Stimulated activated CD8-positive, alpha-beta memory T cell treated with anti-CD3 and anti-CD28 coated beads, Interleukin-4, amount 100 ng/mL, for 4 hours (primary cell): ENCODE data around the gene WDR35.
"Not testable (repeated sequence)": the region's sequence is repeated elsewhere in the genome, so short reads cannot be mapped to it uniquely, and the experiment has no call there.

ENCODE experiments used
- DNase-seq, 2 donors: peaks; one replicate each; pipeline ENCODE4 v3.0.0-alpha.2; 2020; ENCODE audit warnings: low read depth in 2 of 2, low spot score in 1 of 2

Gene WDR35

DNA sequence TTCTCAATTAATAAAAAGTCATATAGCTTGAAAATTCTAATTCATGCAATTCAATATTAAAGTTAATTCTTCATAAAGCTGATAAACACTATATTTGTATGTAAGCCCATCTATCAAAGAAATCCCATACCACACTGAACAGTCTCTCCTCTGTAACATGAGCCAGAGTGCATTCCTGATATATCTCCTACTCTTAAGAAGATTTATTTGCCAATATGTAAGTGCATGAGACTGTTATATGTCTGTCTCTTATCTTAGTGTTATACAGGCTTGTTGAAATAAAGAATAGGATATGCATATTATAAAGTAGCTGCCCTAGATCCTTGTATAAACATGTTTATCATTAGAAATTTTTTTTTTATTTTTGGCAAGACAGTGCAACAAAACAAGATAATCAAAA is 47.7 kb downstream of the WDR35 start:
- DNase-seq: no peak

DNA sequence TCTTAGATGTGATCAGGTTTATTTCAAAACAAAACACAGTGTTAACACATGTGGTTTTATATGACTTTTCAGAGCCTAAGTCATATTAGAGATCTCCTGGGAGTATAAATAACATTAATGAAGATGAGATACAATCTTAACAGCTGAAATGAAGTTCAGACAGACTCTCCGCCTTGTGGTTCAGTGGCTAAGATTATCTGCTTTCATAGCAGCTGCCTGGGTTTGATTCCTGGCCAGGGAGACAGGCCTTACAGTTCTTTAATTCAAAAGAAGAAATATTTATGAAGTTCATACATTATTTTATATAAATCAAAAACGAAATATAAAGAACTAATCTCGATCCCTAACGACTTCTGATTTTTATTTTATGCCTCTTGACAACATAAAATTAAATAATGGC is 52.9 kb downstream of the WDR35 start:
- DNase-seq: no peak

DNA sequence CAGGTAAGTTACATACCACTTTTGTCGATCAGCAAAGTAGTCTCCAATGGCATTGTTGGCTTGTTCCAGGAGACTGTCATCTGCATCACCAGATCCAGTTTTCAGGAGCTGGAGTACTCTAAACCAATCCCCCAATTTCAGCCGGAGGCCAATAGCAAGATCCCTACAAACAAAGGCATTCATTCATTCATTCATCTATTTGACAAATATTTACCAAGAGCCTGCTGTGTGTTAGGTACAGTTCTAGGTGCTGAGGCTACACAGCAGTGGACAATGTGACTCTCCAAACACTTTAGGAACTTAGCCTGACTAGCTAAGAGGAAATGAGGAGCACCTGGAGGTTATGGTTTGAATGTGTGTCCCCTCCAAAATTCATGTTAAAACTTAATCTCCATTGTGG is 53.7 kb downstream of the WDR35 start:
- DNase-seq: no peak

DNA sequence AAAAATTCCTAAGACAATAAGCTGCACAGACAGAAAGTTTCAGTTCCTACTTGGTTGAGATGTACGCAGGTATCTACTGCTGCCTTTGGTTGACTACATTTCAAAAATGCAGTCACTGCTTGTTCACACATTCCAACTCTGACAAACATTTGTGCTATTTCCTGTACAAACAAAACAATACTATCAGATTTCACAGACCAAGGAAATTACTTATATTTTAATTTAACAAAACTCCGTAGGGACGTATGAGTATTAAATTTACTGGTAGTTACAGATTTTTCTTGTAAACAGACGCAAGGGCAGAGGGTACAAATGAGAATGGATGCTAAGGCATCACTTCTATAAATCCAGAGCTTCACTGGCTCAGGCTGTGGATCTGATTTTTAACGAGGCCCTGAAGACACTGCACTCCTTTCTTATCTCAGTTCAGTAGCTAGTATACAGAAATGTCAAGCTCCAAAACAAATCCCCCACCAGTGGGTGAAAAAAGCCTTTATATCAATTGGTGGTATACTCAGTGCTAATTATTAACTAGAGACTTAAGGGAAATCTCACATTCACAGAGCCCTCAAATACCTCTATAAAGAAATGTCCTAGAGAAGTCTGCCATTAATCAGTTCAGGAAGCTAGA is 56.4 kb downstream of the WDR35 start:
- no peak for DNase-seq

DNA sequence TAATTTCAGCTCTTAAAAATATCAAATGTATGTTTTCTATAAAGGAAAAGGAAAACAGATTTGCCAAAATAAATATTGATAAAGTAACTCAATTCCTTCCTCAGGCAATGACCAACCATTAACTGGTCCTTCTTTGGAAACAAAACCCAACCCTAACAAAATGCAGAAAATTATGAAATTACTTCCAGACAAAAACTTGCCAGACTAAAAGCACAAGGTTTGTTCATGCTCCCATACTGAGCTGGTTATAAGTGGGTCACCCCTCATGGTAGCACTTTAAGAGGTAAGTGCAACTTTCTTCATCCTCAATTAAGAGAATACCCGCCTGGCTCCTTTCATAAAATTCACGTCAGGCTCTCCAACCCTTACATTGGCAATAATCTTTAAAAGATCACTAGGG is 57.0 kb downstream of the WDR35 start:
- no peak for DNase-seq

DNA sequence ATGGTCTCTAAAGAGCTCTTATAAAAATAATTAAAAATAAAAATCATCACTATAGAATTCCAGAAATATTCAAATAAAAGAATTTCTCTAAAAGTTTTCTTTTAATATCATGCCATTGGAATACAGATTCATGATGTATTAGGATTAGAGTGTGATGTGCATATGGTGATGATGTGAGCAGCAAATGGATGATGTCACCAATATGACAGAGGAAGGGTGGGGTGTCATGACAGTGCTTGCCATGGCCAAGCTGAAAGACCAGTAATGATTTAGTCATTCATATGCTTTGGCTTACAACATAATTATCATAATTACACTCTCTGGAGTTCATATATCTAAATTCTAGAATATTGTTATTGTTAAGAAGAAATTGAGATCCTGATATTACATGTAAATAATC is 60.7 kb downstream of the WDR35 start:
- no peak for DNase-seq

DNA sequence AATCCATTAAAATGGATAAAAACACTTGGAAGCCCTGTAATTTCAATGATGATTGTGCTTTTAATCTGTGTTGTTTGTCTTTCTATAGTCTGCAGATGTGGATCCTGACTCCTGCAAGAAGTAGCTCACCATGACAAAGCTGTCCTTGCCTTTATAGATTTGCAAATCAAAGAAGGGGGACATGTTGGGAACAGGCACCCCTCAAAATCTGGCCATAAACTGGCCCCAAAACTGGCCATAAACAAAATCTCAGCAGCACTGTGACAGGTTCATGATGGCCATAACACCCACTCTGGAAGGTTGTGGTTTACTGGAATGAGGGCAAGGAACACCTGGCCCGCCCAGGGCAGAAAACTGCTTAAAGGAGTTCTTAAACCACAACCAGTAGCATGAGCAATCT is 62.1 kb downstream of the WDR35 start:
- not testable (repeated sequence) for DNase-seq

DNA sequence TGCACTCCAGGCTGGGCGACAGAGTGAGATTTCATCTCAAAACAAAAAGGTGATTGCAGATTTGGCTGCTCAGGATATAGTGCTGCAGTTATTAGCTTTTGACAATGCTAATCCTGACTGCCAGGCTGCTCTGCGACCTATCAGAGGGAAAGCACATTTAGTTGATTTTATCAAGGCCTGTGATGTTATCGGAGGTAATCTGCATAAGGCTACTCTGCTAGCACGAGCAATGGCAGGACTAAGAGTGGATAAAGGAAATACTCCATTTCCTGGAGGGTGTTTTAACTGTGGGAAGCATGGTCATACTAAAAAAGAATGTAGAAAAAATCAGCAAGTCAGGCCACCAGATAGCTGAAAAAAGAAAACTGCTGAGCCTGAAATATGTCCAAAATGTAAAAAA is 65.4 kb downstream of the WDR35 start:
- DNase-seq: not testable (repeated sequence)

DNA sequence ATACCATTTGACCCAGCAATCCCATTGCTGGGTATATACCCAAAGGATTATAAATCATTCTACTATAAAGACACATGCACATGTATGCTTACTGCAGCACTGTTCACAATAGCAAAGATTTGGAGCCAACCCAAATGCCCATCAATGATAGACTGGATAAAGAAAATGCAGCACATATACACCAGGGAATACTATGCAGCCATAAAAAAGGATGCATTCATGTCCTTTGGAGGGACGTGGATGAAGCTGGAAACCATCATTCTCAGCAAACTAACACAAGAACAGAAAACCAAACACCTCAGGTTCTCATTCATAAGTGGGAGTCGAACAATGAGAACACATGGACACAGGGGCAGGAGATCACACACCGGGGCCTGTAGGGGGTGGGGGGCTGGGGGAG is 67.7 kb downstream of the WDR35 start:
- not testable (repeated sequence) for DNase-seq

DNA sequence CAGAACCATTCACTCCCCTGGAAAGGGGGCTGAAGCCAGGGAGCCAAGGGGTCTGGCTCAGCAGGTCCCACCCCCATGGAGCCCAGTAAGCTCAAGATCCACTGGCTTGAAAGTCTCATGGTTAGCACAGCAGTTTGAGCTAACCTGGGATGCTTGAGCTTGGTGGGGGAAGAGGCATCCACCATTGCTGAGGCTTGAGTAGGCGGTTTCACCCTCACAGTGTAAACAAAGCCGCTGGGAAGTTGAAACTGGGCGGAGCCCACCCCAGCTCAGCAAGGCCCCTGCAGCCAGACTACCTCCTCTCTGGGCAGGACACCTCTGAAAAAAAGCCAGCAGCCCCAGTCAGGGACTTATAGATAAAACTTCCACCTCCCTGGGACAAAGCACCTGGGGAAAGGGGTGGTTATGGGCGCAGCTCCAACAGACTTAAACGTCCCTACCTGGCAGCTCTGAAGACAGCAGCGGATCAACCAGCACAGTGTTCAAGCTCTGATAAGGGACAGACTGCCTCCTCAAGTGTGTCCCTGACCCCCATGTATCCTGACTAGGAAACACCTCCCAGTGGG is 73.4 kb downstream of the WDR35 start:
- no peak for DNase-seq

DNA sequence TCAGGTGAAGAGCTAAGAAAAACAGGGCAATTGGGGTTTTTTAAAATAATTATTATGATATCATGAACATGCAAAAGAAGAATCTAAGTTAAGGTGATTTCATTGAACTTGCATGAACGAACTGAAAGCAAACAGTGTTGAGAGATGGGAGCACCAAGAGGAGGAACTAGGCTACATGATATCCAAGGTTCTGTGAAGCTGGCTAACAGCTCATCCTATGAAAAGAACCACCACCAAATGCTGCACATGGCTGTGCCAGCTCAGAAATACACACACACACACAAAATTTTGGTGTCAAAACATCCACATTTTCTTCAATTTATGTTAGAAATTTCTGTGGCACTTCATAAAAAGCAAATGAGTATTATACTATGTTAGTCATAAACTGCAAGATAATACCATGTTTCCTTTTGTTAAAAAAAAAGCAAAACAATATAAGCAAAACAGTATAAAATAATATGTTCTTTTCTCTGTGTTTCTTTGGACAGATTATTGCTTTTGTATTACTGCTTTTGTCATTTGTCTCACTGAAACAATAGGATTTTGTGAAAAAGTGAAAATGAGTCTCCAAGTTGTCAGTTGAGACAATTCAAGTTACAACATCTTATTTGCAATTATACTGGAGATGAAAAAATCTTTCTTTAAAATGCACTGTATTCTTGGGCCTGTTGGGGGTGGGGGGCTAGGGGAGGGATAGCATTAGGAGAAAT is 75.5 kb downstream of the WDR35 start:
- no peak for DNase-seq

DNA sequence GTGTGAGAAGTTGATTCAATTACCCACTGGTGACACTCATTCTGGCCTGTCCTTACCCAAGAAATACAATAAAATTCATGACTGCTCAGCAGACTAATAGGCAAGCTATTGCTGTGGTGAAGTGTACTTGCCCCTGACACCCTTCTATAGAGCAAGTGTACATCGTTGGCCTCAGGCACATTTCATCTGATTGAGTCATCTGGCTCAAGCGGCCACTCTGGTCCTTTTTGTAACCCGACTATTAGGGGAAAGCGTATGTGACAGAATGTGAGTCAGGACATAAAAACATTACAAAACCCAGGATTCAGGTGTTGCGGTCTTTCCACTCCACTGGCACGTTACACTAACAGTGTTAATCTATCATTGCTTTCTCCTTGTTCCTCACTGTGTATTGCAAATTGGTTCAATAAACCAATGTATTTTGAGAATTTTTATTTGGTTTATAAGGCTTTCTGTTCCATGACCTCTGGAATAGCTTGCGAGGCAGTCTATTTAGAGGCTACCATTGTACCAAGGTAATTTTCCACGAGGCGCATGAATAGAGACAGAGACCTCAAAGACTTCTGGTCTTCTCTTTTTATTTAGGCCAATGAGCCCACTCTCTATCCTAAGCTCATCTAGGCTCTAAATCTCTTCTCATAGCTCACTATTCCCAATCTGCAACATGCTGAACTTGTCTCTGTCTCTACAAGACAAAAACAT is 77.9 kb downstream of the WDR35 start:
- no peak for DNase-seq

DNA sequence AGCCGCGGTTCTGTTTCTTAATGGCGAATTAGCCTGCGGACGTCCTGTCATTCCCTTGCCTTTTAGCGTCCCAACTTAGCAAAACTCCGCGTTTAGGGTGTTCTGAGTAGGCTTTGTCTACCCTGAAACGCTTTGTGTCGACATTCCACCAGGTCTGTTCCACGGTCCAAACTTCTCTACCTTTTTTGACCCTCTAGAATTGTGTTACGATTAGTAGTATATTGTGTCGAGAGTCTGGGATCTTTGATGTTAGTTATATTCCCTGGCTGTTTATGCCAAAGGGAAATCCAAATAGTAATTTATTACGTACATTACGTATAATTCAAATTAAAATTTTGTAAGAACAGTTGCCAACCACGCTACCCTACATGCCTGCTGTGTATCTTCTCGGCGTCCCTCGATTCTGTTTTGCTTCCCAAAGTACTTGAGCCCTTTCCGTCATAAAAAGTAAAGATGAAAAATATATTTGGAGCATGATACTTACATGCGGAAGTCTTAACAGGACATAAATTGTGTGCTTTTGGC is 87.6 kb downstream of the WDR35 start:
- DNase-seq: no peak

DNA sequence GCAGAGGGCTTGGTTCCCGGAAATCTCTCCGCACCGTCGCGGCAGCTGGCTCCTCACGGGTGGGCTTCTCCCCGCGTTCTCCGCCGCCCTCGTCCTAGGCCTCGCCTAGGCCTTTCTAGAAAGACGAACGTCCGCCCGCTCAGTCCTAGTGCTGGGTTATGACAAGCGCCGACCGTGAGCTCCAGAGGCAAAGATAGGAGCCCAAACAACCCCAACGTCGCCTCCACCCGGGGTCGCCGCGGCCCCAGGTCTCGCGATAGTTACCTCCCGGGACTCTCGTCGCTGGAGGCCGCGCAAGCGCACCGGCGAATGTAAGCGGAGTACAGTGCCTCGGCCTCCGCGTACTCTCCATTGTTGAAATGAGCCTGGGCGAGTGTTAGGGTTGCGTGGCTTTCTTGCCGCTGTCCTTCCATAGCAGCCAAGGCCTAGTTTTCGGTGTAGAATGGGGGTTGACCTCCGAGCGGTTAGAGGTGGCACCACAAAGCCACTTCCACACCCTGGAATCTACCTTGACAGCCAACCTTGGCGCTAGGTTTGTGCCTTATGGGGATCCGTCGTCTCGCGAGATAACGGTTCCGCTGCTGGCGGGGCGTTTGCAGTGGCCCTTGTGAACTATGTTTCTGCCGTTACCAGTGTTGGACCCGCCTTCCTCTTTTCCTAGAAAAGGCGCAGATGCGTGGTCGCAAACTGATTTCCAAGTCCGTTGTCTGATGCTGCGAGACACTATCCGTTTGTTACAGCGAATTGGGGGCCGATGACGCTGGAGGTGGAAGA is 88.3 kb downstream of the WDR35 start, which contains the start of gene TTC32:
Gene TTC32 (minus strand): TSS at position 542 of the 774 bp plus-strand sequence. CDS start 129 bp downstream, at position 413.
- DNase-seq: peak; percentile 83 to 85

DNA sequence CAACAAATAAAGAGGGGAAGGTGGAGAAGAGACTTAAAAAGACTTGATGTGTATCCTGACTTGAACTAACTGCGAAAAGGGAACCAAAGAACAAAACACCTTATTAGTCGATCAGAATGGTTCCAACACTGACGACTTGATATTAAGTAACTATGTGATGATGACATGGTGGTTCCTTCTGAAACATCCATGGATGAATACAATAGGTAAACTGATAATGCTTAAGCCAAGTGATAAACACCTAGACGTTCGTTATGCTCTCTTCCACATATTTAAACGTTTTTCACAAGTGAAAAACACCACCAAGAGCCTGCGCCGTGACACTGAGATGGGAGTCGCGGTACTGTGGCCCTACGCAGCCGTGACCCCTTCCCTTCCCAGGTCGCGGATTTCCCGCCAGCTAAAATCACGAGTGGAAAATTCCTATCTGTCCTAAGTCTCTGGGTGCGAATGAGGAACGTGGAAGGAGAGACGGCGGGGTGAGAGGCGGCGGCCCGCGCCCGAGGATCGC is 88.9 kb downstream of the WDR35 start:
- no peak for DNase-seq

DNA sequence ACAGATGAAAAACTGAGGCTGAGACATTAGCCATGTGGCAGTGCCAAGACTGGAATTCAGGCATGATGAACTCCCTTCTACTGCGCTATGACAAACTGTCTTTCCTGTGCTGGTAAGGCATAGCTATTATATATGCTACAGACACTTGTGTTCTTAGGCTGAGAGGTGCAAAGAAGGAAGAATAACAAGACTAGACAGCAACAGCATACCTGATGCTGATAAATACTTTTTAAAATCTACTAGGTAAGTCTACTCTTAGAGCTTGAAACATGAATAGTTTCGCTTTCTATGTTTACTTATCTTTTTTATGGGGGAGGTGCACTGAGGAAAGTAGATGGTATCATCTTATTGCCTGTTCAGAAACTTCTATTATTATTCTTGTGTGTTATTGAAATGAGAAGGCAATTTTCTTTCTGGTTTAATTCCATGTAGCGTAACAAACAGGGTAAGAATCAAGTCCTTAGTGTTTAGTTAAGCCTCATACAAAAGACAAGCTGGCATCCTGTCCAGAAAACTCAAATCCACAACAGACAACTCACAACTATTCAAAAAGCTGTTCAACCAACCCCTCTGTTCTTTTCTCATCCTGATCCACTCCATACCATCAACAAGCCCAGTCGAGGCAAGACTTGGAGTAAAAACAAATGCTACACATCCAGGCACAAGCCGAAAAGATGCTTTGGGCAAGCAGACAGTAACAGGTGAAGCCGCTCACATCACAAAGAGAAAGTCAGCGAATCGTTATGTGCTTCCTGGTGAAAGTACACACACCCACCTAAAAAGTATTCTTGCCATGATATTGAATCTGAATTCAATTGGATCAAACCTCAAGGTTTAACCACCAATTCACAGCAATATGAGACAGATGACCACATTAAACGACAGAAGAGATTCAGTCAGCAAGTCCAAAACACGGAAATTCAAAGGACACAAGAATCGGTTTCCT is 89.6 kb downstream of the WDR35 start:
- no peak for DNase-seq

DNA sequence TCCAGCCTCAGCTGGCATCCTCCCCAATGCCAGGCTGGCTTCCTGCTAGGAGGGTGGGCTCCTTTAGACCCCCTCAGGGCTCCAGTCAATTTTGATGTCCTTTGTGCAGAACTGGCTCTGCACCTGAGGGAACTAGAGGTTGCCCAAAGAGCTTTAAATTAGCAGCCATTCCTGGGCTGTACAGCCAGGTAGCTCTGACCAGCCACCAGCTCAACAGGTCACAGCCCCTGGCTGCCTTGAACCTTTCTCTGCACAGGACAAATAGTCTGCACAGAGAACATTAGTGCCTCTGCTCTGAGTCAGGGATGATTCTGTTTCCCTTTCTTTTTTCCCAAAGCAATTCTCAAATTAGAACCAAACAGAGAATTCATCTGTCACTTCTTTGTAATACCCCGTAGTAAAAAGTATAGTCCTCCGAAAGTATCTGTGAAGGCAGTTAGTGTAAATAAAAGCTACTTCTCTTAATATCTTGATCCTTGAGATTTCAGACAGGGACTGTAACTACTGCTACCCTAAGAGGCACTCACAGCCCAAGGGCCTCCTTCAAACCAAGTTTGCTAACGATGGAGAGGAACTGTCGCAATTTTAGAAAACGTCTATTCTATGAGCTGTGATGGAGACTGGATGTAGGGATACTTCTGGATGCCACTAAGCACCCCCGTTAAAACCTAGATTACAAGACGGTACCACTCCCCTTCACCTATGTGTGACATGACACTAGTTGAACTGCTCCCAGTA is 91.1 kb downstream of the WDR35 start:
- no peak for DNase-seq

DNA sequence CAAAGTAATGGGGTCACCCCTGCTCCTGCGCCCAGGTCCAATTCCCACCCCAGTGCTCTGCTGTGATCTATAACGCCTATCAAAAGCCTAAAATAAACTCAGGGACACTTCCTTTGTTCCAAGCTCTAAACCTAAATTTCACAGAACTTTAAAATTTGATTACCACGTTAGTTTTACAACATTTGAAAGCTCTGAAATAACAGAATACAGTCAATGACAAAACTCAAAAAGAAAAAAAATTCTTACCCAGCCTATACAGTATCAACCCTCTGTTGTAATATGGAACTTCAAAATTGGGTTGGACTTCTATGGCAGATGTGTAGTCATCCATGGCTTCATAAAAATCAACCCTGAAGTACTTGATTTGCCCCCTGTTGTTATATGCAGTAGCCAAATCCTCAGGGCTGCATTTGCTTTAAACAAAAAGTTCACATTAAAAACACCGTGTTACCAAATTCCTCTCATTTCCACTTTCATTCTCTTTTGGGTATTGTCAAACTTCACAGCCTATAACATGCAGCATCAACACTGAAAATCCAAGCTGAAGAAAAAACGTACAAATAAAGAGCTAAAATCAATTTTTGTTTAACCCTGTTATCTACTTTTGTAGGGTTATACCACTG is 92.2 kb downstream of the WDR35 start:
- no peak for DNase-seq

DNA sequence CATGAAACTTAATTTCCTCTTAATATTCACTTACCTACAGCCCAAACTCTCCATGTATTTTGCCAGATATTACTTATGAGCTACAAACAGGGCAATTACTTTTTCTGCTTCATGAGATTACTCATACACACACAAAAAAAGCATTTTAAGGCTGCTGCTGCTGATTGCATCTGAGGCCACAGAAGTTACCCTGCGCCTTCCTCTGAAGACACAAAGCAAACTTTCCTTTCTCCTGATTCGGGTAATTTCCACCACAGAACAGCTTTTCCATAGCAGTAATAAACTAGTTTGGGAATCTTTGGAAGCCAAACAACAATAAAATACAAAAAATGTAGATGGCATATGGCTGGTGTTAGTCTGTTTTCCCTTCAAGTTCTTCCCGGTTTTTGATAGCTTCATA is 94.4 kb downstream of the WDR35 start:
- DNase-seq: no peak
